DOHH2 (cell line): ENCODE results near the gene GPRC5C.
"Not testable (repeated sequence)": the region's sequence is repeated elsewhere in the genome, so short reads cannot be mapped to it uniquely, and the experiment has no call there.

Source experiments
- H3F3A ChIP-seq: fragments of 200-600 bp; sonication (generic), shearing (Covaris generic); 2 replicates; pipeline ENCODE4 v1.6.0; 2016; ENCODE audit warnings: antibody characterized with exemption, mild to moderate bottlenecking; ENCODE audit not compliant: control insufficient read depth, insufficient read depth
- H3K27ac ChIP-seq: fragments of 200-600 bp; sonication (generic); 2 replicates; pipeline ENCODE4 v1.5.1; 2014; ENCODE audit warnings: low read depth, mild to moderate bottlenecking, low read length, moderate library complexity
- H3K27me3 ChIP-seq: fragments of 200-600 bp; sonication (generic); 2 replicates; pipeline ENCODE4 v1.6.1; 2014; ENCODE audit warnings: mild to moderate bottlenecking, low read length, mixed read lengths; ENCODE audit not compliant: control insufficient read depth
- H3K36me3 ChIP-seq: fragments of 200-600 bp; sonication (generic); 2 replicates; pipeline ENCODE4 v1.6.1; 2014; ENCODE audit warnings: mild to moderate bottlenecking, low read length, moderate library complexity, mixed read lengths; ENCODE audit not compliant: control insufficient read depth
- H3K4me1 ChIP-seq: fragments of 200-600 bp; sonication (generic); 2 replicates; pipeline ENCODE4 v1.6.1; 2014; ENCODE audit warnings: mild to moderate bottlenecking, low read length, mixed read lengths; ENCODE audit not compliant: control insufficient read depth
- H3K4me2 ChIP-seq: fragments of 200-600 bp; sonication (generic); 2 replicates; pipeline ENCODE4 v1.6.0; 2014; ENCODE audit warnings: mild to moderate bottlenecking, low read length, moderate library complexity
- H3K4me3 ChIP-seq: fragments of 200-600 bp; sonication (generic); 2 replicates; pipeline ENCODE4 v1.5.1; 2014; ENCODE audit warnings: mild to moderate bottlenecking, low read length, mixed read lengths
- H3K79me2 ChIP-seq: fragments of 200-600 bp; sonication (generic); 2 replicates; pipeline ENCODE4 v1.6.1; 2014; ENCODE audit warnings: mild to moderate bottlenecking, low read length, mixed read lengths; ENCODE audit not compliant: control insufficient read depth
- H3K9me2 ChIP-seq: fragments of 200-600 bp; sonication (generic); replicated peaks from 2 replicates; pipeline ENCODE4 v1.6.1; 2014; ENCODE audit warnings: mild to moderate bottlenecking, low read length, mixed read lengths; ENCODE audit not compliant: control insufficient read depth
- H3K9me3 ChIP-seq: fragments of 200-600 bp; sonication (generic); 2 replicates; pipeline ENCODE4 v1.6.1; 2014; ENCODE audit warnings: antibody characterized with exemption, low read length, mixed read lengths; ENCODE audit not compliant: control insufficient read depth, insufficient read depth
- H4K20me1 ChIP-seq: fragments of 200-600 bp; sonication (generic); 2 replicates; pipeline ENCODE4 v1.6.0; 2014; ENCODE audit warnings: low read depth, mild to moderate bottlenecking, antibody characterized with exemption, low read length, moderate library complexity; ENCODE audit not compliant: control insufficient read depth, insufficient read depth
- CTCF ChIP-seq: fragments of 200-600 bp; sonication (generic); IDR thresholded peaks from one replicate; pipeline ENCODE4 v1.5.1; 2014; ENCODE audit warnings: antibody characterized with exemption, mild to moderate bottlenecking, low read depth, low read length; ENCODE audit not compliant: poor library complexity, severe bottlenecking
- EZH2phosphoT487 ChIP-seq: fragments of 200-600 bp; sonication (generic); IDR thresholded peaks from 2 replicates; pipeline ENCODE4 v1.6.1; 2017; ENCODE audit warnings: borderline replicate concordance, mild to moderate bottlenecking, antibody characterized with exemption, low read length, moderate library complexity, mixed read lengths

The GPRC5C gene

GRCh38 chr17:74403512-74404137, 28.3 kb upstream of the GPRC5C start:
- Histone ChIP-seq H3K9me2 (no peaks in the 10 kb centered on the region), H3K27ac (no peak overlapping the region), H3K4me2 (no peak overlapping the region)

GRCh38 chr17:74404218-74404617, 27.7 kb upstream of the GPRC5C start:
- Histone ChIP-seq H3K27ac (no peak overlapping the region), H3K4me3 (no peak overlapping the region), H3K4me2 (no peak overlapping the region), H3F3A (no peaks in the 10 kb centered on the region), H3K79me2 (no peaks in the 10 kb centered on the region), H3K9me3 (no peaks in the 10 kb centered on the region), H3K27me3 (no peaks in the 10 kb centered on the region), H3K4me1 (no peaks in the 10 kb centered on the region), H3K9me2 (no peaks in the 10 kb centered on the region), H3K36me3 (no peaks in the 10 kb centered on the region), H4K20me1 (no peaks in the 10 kb centered on the region)
- TF ChIP-seq CTCF: no peak

More at GRCh38 chr17:74403512-74404137, 28.3 kb upstream of the GPRC5C start:
- Histone ChIP-seq H3F3A (no peaks in the 10 kb centered on the region), H4K20me1 (no peaks in the 10 kb centered on the region), H3K79me2 (no peaks in the 10 kb centered on the region), H3K9me3 (no peaks in the 10 kb centered on the region), H3K4me1 (no peaks in the 10 kb centered on the region), H3K36me3 (no peaks in the 10 kb centered on the region), H3K4me3 (no peak overlapping the region), H3K27me3 (no peaks in the 10 kb centered on the region)
- no peak for TF ChIP-seq EZH2phosphoT487
- no peak for TF ChIP-seq CTCF

- Histone ChIP-seq H3K27ac (no peak overlapping the region), H3K9me3 (no peaks in the 10 kb centered on the region), H3K4me3 (no peak overlapping the region), H3K4me1 (no peaks in the 10 kb centered on the region), H3F3A (no peaks in the 10 kb centered on the region), H3K9me2 (no peaks in the 10 kb centered on the region), H3K79me2 (no peaks in the 10 kb centered on the region), H3K36me3 (no peaks in the 10 kb centered on the region), H4K20me1 (no peaks in the 10 kb centered on the region), H3K27me3 (no peaks in the 10 kb centered on the region), H3K4me2 (no peak overlapping the region)
- TF ChIP-seq CTCF: no peak
- TF ChIP-seq EZH2phosphoT487: no peak
These were observed 27.1 kb upstream of the GPRC5C start for GRCh38 chr17:74404789-74405188.

- not testable (repeated sequence) for H3K9me3 ChIP-seq, H3K4me3 ChIP-seq, H3K36me3 ChIP-seq, H3F3A ChIP-seq, H3K27me3 ChIP-seq, H3K79me2 ChIP-seq, H3K4me1 ChIP-seq, H4K20me1 ChIP-seq, H3K9me2 ChIP-seq, H3K4me2 ChIP-seq, H3K27ac ChIP-seq
These were observed 26.6 kb upstream of the GPRC5C start for GRCh38 chr17:74405311-74405710.
